Stimulated activated CD4-positive, alpha-beta T cell treated with anti-CD3 and anti-CD28 coated beads, Interleukin-15, amount 100 ng/mL, for 24 hours (primary cell): Measurements from ENCODE around the gene MT1A.
"Not testable (repeated sequence)": the region's sequence is repeated elsewhere in the genome, so short reads cannot be mapped to it uniquely, and the experiment has no call there.

Experiments used
- DNase-seq: peaks from one replicate; pipeline ENCODE4 v3.0.0-alpha.2; 2020

MT1A gene

GRCh38 chr16:56610609-56611111, 27.8 kb upstream of the MT1A start:
- peak; percentile 65 for DNase-seq

GRCh38 chr16:56611281-56611833, 27.1 kb upstream of the MT1A start:
- peak; percentile 23 for DNase-seq

- DNase-seq, result no peak
These were observed 24.8 kb upstream of the MT1A start for GRCh38 chr16:56613706-56614105.

GRCh38 chr16:56614549-56614991, 23.9 kb upstream of the MT1A start:
- DNase-seq, result peak; percentile 58

- no peak for DNase-seq
These were observed 23.1 kb upstream of the MT1A start for GRCh38 chr16:56615353-56615752.

GRCh38 chr16:56616608-56617211, 21.8 kb upstream of the MT1A start:
- DNase-seq, result no peak

GRCh38 chr16:56617212-56618085, 21.0 kb upstream of the MT1A start:
- peak; percentile 81 for DNase-seq

GRCh38 chr16:56618138-56618537, 20.3 kb upstream of the MT1A start:
- DNase-seq, result no peak

- no peak for DNase-seq
These were observed 18.0 kb upstream of the MT1A start for GRCh38 chr16:56620339-56620897.

GRCh38 chr16:56621665-56622445, 16.6 kb upstream of the MT1A start:
- not testable (repeated sequence) for DNase-seq

- not testable (repeated sequence) for DNase-seq
These were observed 15.3 kb upstream of the MT1A start for GRCh38 chr16:56623184-56623583.

GRCh38 chr16:56623637-56624036, 14.8 kb upstream of the MT1A start:
- no peak for DNase-seq

- peak; percentile 75 for DNase-seq
These were observed 13.1 kb upstream of the MT1A start, which contains the start of gene MT1E for GRCh38 chr16:56625140-56625942. Gene MT1E, plus strand, starts transcription at chr16:56625781. Its CDS starts 71 bp downstream, at chr16:56625852.

- no peak for DNase-seq
These were observed 12.4 kb upstream of the MT1A start for GRCh38 chr16:56625943-56626654.

- DNase-seq, result no peak
These were observed 11.8 kb upstream of the MT1A start for GRCh38 chr16:56626685-56627084.

- DNase-seq, result no peak
These were observed 9.7 kb upstream of the MT1A start for GRCh38 chr16:56628486-56629350.

- no peak for DNase-seq
These were observed 8.9 kb upstream of the MT1A start for GRCh38 chr16:56629531-56629930.

- DNase-seq, result no peak
These were observed 8.3 kb upstream of the MT1A start for GRCh38 chr16:56630134-56630533.

GRCh38 chr16:56631197-56631596, 7.3 kb upstream of the MT1A start:
- no peak for DNase-seq

GRCh38 chr16:56631832-56632155, 6.7 kb upstream of the MT1A start:
- no peak for DNase-seq
